ENCODE measurements around the gene NLRX1.

- TF ChIP-seq CTCF (IDR thresholded peaks at IDR 0.05) (peak in 1 of 4 donors; percentile 11), POLR2A (IDR thresholded peaks at IDR 0.05) (no peak)
Observed at GRCh38 chr11:119155733-119156492, 12.6 kb upstream of the NLRX1 start.

All from right lobe of liver (tissue), 4 donors.